H9 (cell line): ENCODE results near the gene ULK4. TPM values are rescaled to one million over a fixed set of nuclear protein-coding genes. Genes with fewer than 3 reads are reported as not detected.

Experiments
- DNase-seq: peaks from one replicate; pipeline ENCODE4 v3.0.0-alpha.2; 2017
- H2AFZ ChIP-seq: one replicate; pipeline ENCODE4 v1.6.1; 2013; ENCODE audit warnings: mild to moderate bottlenecking, low read length, control low read depth, moderate library complexity
- H2AK5ac ChIP-seq: 2 replicates; pipeline ENCODE4 v1.6.1; 2013; ENCODE audit warnings: low read length, control low read depth, mixed read lengths; ENCODE audit not compliant: insufficient read length
- H2BK120ac ChIP-seq: one replicate; pipeline ENCODE4 v1.6.1; 2013; ENCODE audit warnings: low read depth, mild to moderate bottlenecking, low read length, control low read depth, inconsistent platforms; ENCODE audit not compliant: poor library complexity, severe bottlenecking
- H2BK12ac ChIP-seq: 2 replicates; pipeline ENCODE4 v1.6.1; 2013; ENCODE audit warnings: low read length, control low read depth, mixed read lengths, low read depth; ENCODE audit not compliant: insufficient read length
- H2BK15ac ChIP-seq: 2 replicates; pipeline ENCODE4 v1.6.1; 2013; ENCODE audit warnings: low read depth, low read length, control low read depth
- H2BK20ac ChIP-seq: one replicate; pipeline ENCODE4 v1.6.1; 2013; ENCODE audit warnings: low read depth, mild to moderate bottlenecking, low read length, control low read depth, inconsistent platforms; ENCODE audit not compliant: poor library complexity, severe bottlenecking
- H2BK5ac ChIP-seq: 2 replicates; pipeline ENCODE4 v1.6.1; 2013; ENCODE audit warnings: low read length, control low read depth, mixed read lengths; ENCODE audit not compliant: insufficient read length
- H3K14ac ChIP-seq: 2 replicates; pipeline ENCODE4 v1.6.1; 2013; ENCODE audit warnings: low read length, control low read depth; ENCODE audit not compliant: insufficient read depth
- H3K18ac ChIP-seq: 2 replicates; pipeline ENCODE4 v1.6.1; 2013; ENCODE audit warnings: low read depth, mild to moderate bottlenecking, mixed read lengths, low read length, control low read depth; ENCODE audit not compliant: insufficient read length
- H3K23ac ChIP-seq: 2 replicates; pipeline ENCODE4 v1.6.1; 2013; ENCODE audit warnings: low read length, control low read depth, mixed read lengths, low read depth; ENCODE audit not compliant: insufficient read length
- H3K23me2 ChIP-seq: 2 replicates; pipeline ENCODE4 v1.6.1; 2013; ENCODE audit warnings: low read depth, mild to moderate bottlenecking, mixed read lengths, low read length, control low read depth; ENCODE audit not compliant: insufficient read length, poor library complexity, severe bottlenecking
- H3K27ac ChIP-seq: 2 replicates; pipeline ENCODE4 v1.5.1; 2013; ENCODE audit warnings: low read length, control low read depth, mixed read lengths, low read depth; ENCODE audit not compliant: insufficient read length
- H3K27me3 ChIP-seq: 2 replicates; pipeline ENCODE4 v1.6.1; 2013; ENCODE audit warnings: low read length, control low read depth, inconsistent platforms; ENCODE audit not compliant: insufficient read depth
- H3K4ac ChIP-seq: 2 replicates; pipeline ENCODE4 v1.6.1; 2013; ENCODE audit warnings: low read depth, mild to moderate bottlenecking, control low read depth, inconsistent platforms, low read length, moderate library complexity
- H3K4me1 ChIP-seq: 2 replicates; pipeline ENCODE4 v1.6.1; 2013; ENCODE audit warnings: low read length, control low read depth, inconsistent platforms; ENCODE audit not compliant: insufficient read depth
- H3K4me2 ChIP-seq: 2 replicates; pipeline ENCODE4 v1.6.1; 2013; ENCODE audit warnings: low read length, control low read depth, mixed read lengths; ENCODE audit not compliant: insufficient read length, insufficient read depth
- H3K56ac ChIP-seq: 2 replicates; pipeline ENCODE4 v1.6.1; 2013; ENCODE audit warnings: low read depth, mild to moderate bottlenecking, mixed read lengths, low read length, control low read depth; ENCODE audit not compliant: insufficient read length
- H3K79me1 ChIP-seq: 2 replicates; pipeline ENCODE4 v1.6.1; 2013; ENCODE audit warnings: low read depth, mild to moderate bottlenecking, moderate library complexity, low read length, control low read depth, inconsistent platforms; ENCODE audit not compliant: insufficient read depth, poor library complexity, severe bottlenecking
- H3K79me2 ChIP-seq: 2 replicates; pipeline ENCODE4 v1.6.1; 2013; ENCODE audit warnings: low read length, control low read depth, inconsistent platforms; ENCODE audit not compliant: insufficient read depth
- H3K9ac ChIP-seq: 2 replicates; pipeline ENCODE4 v1.6.1; 2013; ENCODE audit warnings: low read length, control low read depth, mixed read lengths; ENCODE audit not compliant: insufficient read length; ENCODE audit errors: extremely low read depth
- H3K9me3 ChIP-seq: one replicate; pipeline ENCODE4 v1.6.1; 2013; ENCODE audit warnings: low read depth, low read length, inconsistent platforms; ENCODE audit not compliant: control insufficient read depth
- H3T11ph ChIP-seq: one replicate; pipeline ENCODE4 v1.6.1; 2013; ENCODE audit warnings: mild to moderate bottlenecking, low read length, control low read depth, inconsistent platforms
- H4K20me1 ChIP-seq: one replicate; pipeline ENCODE4 v1.6.1; 2013; ENCODE audit not compliant: control insufficient read depth, insufficient read length, insufficient read depth
- H4K5ac ChIP-seq: 2 replicates; pipeline ENCODE4 v1.6.1; 2013; ENCODE audit warnings: low read depth, mild to moderate bottlenecking, mixed read lengths, low read length, control low read depth; ENCODE audit not compliant: insufficient read length
- H4K8ac ChIP-seq: replicated peaks from 2 replicates; pipeline ENCODE4 v1.6.1; 2013; ENCODE audit warnings: low read length, control low read depth, mixed read lengths, low read depth; ENCODE audit not compliant: insufficient read length
- H4K91ac ChIP-seq: 2 replicates; pipeline ENCODE4 v1.6.1; 2013; ENCODE audit warnings: low read depth, mild to moderate bottlenecking, moderate library complexity, mixed read lengths, low read length, control low read depth; ENCODE audit not compliant: insufficient read length
- H3K27ac Mint-ChIP-seq, 3 experiments: 2 replicates in 2 of 3; 3 replicates in 1 of 3; pipeline ENCODE4 v1.8.0; 2020 to 2021; ENCODE audit warnings: mixed read lengths in 3 of 3, mild to moderate bottlenecking in 1 of 3, moderate library complexity in 1 of 3
- H3K27me3 Mint-ChIP-seq: 2 replicates; pipeline ENCODE4 v1.8.0; 2021; ENCODE audit warnings: low read depth, mild to moderate bottlenecking, moderate library complexity, mixed read lengths
- H3K36me3 Mint-ChIP-seq, 3 experiments: 2 replicates in 2 of 3; 3 replicates in 1 of 3; pipeline ENCODE4 v1.8.0; 2020 to 2021; ENCODE audit warnings: low read depth in 3 of 3, mixed read lengths in 3 of 3; ENCODE audit not compliant: insufficient read depth in 1 of 3
- H3K4me1 Mint-ChIP-seq, 2 experiments: 2 replicates each; pipeline ENCODE4 v1.8.0; 2020; ENCODE audit warnings: mixed read lengths in 2 of 2
- H3K4me3 Mint-ChIP-seq, 2 experiments: 2 replicates in 1 of 2; 3 replicates in 1 of 2; pipeline ENCODE4 v1.8.0; 2020 to 2021; ENCODE audit warnings: mild to moderate bottlenecking in 2 of 2, mixed read lengths in 2 of 2, moderate library complexity in 1 of 2
- H3K9me3 Mint-ChIP-seq, 2 experiments: 2 replicates in 1 of 2; 3 replicates in 1 of 2; pipeline ENCODE4 v1.8.0; 2020; ENCODE audit warnings: mild to moderate bottlenecking in 2 of 2, mixed read lengths in 2 of 2, moderate library complexity in 1 of 2
- CTCF ChIP-seq: fragments of 200-600 bp; sonication (generic); conservative IDR thresholded peaks from 3 replicates; pipeline ENCODE4 v1.8.0; 2021; ENCODE audit warnings: antibody characterized with exemption, mild to moderate bottlenecking
- total RNA-seq: library from RNA; stranded (reverse); gene quantifications from 2 replicates; pipeline ENCODE4 v1.2.1, GENCODE V29; 2021

The ULK4 gene
- total RNA-seq, 1 experiment from 2014 or later = 12.9 TPM

- Histone ChIP-seq H3K9me3 (no peaks in the 10 kb centered on the region), H2BK15ac (no peak overlapping the region), H3K27me3 (no peaks in the 10 kb centered on the region), H4K5ac (no peak overlapping the region), H2AK5ac (no peak overlapping the region), H4K8ac (no peak overlapping the region), H3K27ac (no peak overlapping the region), H3K79me2 (no peaks in the 10 kb centered on the region), H3T11ph (no peak overlapping the region), H4K20me1 (no peaks in the 10 kb centered on the region), H2BK120ac (no peak overlapping the region), H3K79me1 (no peaks in the 10 kb centered on the region), H2BK5ac (no peak overlapping the region), H3K4me2 (no peak overlapping the region), H2AFZ (no peak overlapping the region), H3K14ac (no peak overlapping the region), H3K56ac (no peak overlapping the region), H4K91ac (no peak overlapping the region), H3K23me2 (no peaks in the 10 kb centered on the region), H2BK12ac (no peak overlapping the region), H3K4ac (no peak overlapping the region), H2BK20ac (no peak overlapping the region), H3K9ac (no peak overlapping the region), H3K4me1 (no peaks in the 10 kb centered on the region), H3K23ac (no peak overlapping the region), H3K18ac (no peak overlapping the region)
- peaks cover 5 to 8% of the 10 kb centered on the region in 2 experiments; a peak in 3 of 5 replicates for H3K9me3 Mint-ChIP-seq
- H3K36me3 Mint-ChIP-seq = peaks cover 0 to 8% (median 3%) of the 10 kb centered on the region in 3 experiments; a peak in 4 of 7 replicates
- no peak overlapping the region for H3K4me3 Mint-ChIP-seq
- peak overlapping the region in 1 of 3 experiments; percentile 44; a peak in 1 of 7 replicates for H3K27ac Mint-ChIP-seq
- no peak for DNase-seq
- H3K27me3 Mint-ChIP-seq = no peaks in the 10 kb centered on the region
- no peak for TF ChIP-seq CTCF
- H3K4me1 Mint-ChIP-seq = peaks cover 5% of the 10 kb centered on the region in 2 experiments; a peak in 3 of 4 replicates
Observed at GRCh38 chr3:41503998-41504623, 457.8 kb downstream of the ULK4 start.
